GM19043 (cell line): Measurements from ENCODE around the gene CCDC88A.
"Not testable (repeated sequence)": the region's sequence is repeated elsewhere in the genome, so short reads cannot be mapped to it uniquely, and the experiment has no call there.

ENCODE experiments used
- ATAC-seq: cut with Tn5 transposase; IDR thresholded peaks from one replicate; pipeline ENCODE4 v1.9.1; 2021; ENCODE audit warnings: low read depth; ENCODE audit not compliant: unreplicated experiment

Gene CCDC88A

DNA sequence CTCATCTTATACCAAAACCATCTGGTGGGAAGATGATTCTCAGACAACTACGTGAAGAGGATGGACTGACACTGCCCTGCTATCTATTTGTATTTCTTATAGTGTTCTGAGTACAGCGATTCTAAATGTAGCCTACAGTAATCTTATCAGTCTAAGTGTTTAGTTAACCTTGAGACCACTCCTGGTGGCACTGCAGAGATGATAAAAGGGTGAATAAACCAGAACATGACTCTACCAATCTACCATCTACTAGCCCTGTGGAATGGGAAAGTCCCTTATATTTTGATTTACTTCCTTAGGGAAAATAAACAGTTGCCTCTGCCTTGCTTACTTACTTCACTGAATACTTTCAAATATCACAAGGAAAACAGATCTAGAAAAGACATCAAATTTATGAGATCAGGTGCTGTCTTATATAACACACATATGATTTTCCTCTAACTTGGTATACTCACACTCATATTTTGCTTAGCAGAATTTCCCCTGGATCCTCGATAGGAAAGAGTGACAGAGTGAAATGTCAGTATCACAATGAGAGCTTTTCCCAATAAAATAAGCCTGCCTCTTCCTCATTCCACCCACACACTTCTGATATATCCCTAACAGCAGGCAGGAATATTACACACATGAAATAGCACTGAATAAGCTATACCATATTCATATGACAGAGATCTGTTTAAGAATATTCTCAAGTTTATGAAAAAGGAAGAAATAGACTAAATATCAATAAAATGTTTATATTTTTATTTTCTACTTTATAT is 92.0 kb downstream of the CCDC88A start:
- ATAC-seq, result no peak

- ATAC-seq, result no peak
Measured at GRCh38 chr2:55314985-55315384, 104.7 kb downstream of the CCDC88A start.

DNA sequence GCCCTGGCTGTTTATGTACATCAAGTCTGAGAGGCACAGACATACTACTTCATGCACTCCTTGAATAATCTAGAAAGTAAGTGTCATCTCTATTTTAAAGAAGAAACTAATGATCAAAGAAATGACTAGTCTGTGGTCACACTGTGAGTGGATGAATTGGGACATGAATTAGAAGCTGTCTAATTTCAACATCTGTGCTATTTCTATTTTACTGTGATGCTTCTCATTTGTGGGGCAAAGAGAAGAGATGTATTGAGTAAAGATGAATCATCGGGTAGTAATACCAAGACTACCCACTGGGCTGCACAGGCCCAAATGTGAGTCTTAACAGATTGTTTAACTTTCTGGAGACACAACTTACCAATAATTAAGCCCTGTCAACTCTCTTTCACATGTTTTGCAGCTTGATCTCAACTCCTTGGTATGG is 108.2 kb downstream of the CCDC88A start:
- ATAC-seq, result peak; percentile 86

DNA sequence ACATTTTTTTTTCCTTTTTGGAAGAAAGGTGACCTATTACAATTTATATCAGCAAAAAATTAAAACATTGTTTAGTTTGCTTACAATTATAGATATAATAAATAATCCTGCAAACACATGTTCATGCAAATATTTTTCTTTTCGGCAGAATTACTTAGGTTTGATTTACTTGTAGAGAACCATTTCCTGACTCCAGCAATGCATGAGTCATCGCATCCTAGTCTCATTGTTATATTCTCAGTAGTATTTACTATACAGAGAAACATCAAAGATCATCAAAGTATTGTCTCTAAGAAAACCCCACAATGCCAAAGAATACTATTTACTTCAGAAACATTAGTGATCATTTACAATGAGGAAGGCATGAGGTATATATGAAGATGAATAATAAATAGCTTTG is 110.2 kb downstream of the CCDC88A start:
- no peak for ATAC-seq

- ATAC-seq, result peak; percentile 76
Measured at GRCh38 chr2:55302241-55302640, 117.4 kb downstream of the CCDC88A start.

GRCh38 chr2:55301277-55301676 is 118.4 kb downstream of the CCDC88A start:
- ATAC-seq, result no peak

- ATAC-seq, result peak; percentile 45
Measured at GRCh38 chr2:55296393-55296792, 123.3 kb downstream of the CCDC88A start.

GRCh38 chr2:55283083-55283482 is 136.6 kb downstream of the CCDC88A start:
- no peak for ATAC-seq

DNA sequence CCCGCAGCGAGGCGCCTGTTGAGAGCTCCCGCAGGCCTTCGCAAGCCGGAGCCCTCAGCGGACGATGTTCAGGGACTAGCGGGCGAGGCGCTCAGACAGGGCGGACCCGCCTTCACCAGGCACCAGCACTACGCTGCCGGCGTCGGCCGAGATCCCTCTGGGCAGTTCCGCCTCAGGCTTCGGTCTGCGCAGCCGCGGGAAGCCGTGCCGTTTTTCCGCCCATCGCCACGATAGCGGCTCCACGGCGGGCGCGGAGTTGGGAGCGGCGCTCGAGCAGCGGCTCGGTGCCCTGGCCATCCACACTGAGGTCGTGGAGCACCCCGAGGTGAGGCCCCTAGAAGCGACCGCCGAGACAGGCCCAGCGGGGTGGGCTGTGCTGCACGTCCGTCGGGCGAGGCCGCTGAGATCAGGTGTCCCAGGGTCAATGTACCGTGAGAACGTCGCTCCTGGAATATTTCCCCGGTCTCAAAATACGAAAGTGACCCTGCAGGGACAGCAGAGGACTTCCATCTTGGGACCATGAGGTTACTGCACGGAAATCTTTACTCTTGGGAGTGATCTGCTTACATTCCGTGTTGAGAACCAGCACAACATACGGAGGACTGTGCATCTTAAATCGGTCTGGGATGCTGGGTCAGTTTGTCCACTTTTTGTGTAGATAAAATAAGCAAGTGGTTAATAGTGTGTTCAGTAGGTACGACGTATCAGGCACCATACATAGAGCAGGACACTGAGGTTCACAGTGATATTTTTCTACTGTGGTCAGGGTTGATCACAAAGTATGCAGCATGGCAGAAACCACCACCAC is 137.3 kb downstream of the CCDC88A start:
- peak; percentile 98 for ATAC-seq

GRCh38 chr2:55280851-55281546 is 138.7 kb downstream of the CCDC88A start:
- ATAC-seq, result not testable (repeated sequence)

DNA sequence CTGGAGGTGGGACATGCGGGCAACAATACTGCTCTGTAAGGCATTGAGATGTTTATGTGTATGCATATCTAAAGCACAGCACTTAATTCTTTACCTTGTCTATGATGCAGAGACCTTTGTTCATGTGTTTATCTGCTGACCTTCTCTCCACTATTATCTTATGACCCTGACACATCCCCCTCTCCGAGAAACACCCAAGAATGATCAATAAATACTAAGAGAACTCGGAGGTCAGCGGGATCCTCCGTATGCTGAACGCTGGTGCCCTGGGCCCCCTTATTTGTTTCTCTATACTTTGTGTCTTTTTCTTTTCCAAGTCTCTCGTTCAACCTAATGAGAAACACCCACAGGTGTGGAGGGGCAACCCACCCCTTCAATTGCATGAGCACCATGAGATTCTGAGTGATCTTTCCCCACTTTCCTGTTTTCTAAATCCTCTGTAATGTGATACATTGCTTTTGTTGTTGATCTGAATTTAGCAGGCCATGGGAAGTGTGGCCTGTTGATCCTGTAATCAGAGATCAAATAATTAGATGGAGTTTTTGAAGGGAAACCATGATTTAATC is 139.7 kb downstream of the CCDC88A start:
- not testable (repeated sequence) for ATAC-seq

- ATAC-seq, result not testable (repeated sequence)
Measured at GRCh38 chr2:55279214-55279835, 140.3 kb downstream of the CCDC88A start.

GRCh38 chr2:55277310-55277709 is 142.3 kb downstream of the CCDC88A start:
- no peak for ATAC-seq

DNA sequence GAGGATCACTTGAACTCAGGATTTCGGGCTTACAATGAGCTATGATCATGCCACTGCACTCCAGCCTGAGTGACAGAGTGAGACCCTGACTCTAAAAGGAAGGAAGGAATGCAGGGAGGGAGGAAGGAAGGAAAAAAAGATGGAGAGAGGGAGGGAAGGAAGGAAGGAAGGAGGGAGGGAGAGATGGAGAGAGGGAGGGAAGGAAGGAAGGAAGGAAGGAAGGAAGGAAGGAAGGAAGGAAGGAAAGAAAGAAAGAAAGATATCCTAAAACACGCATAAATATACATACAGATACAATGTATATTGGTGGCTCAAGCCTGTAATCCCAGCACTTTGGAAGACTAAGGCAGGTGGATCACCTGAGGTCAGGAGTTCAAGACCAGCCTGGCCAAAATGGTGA is 145.3 kb downstream of the CCDC88A start:
- not testable (repeated sequence) for ATAC-seq

DNA sequence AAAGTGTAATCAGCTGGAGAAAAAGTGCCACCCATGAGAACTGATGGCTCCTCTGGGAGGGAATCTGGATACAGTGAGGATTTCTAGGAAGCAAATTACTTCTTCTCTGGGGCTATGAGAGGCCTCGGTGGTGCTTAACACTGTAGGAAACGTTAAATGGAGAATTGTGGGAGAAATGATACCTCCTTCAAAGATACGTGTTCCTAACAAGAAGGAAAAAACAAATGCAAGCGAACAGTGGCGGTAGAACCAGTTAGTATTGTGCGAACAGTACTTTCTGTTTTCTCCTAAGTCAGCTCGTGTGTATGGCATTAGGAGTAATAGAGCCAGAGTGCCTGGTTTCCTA is 150.0 kb downstream of the CCDC88A start:
- no peak for ATAC-seq

- peak; percentile 97 for ATAC-seq
Measured at GRCh38 chr2:55268907-55269644, 150.6 kb downstream of the CCDC88A start, which contains the start of gene MTIF2. Gene MTIF2, minus strand, starts transcription at chr2:55269231. Its CDS starts 5,373 bp downstream, at chr2:55263858.

DNA sequence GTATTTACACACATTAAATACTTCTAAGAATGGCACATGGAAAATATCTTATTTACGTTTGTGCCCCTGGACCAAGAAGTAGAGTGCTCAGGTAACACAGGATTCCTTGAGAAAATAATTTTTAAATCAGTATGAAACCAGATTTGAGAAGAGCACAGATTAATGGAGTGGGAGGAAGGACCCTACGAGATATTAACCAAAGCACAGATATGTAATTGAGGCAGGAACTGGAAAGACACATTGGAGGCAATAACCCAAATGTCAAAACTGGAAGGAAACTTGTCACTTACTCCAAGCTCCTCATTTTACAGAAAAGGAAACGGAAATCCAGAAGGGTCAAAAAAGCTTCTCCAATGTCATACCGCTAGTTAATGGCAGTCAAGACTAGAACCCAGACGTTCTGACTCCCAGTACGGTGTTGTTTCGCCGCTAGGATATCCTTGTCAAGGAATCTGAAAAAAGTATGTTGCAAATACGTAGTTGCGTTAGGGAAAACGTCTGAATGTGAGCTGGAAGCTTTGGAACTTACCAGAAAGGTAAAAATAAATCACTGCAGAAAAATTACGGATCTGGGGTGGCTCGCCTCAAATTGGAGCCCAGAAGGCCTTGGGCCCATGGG is 151.3 kb downstream of the CCDC88A start:
- ATAC-seq, result no peak

- ATAC-seq, result not testable (repeated sequence)
Measured at GRCh38 chr2:55259586-55259985, 160.1 kb downstream of the CCDC88A start.

- no peak for ATAC-seq
Measured at GRCh38 chr2:55252832-55253231, 166.8 kb downstream of the CCDC88A start.
